Peyer's patch (tissue), 4 donors: ENCODE measurements around the gene FOXK1. TPM values are rescaled to one million over a fixed set of nuclear protein-coding genes. Genes with fewer than 3 reads are reported as not detected.
"Not testable (repeated sequence)": the region's sequence is repeated elsewhere in the genome, so short reads cannot be mapped to it uniquely, and the experiment has no call there.

Experiments
- DNase-seq, 3 donors: peaks; one replicate each; pipeline ENCODE4 v3.0.0-alpha.2; 2017 to 2019
- H3K27ac ChIP-seq, 4 donors: fragments of 200-600 bp; sonication (generic); one replicate each; pipeline ENCODE4 v1.5.1; 2016 to 2019
- H3K27me3 ChIP-seq, 2 donors: fragments of 200-600 bp; sonication (generic); one replicate each; pipeline ENCODE4 v1.5.1; 2019
- H3K36me3 ChIP-seq, 3 donors: fragments of 200-600 bp; sonication (generic); one replicate each; pipeline ENCODE4 v1.5.1; 2016 to 2019
- H3K4me1 ChIP-seq, 4 donors: fragments of 200-600 bp; sonication (generic); one replicate each; pipeline ENCODE4 v1.5.1; 2016 to 2019
- H3K4me3 ChIP-seq, 4 donors: fragments of 200-600 bp; sonication (generic); 1 replicate in 3 of 4; 2 replicates in 1 of 4; pipeline ENCODE4 v1.5.1; 2016 to 2019; ENCODE audit warnings: mild to moderate bottlenecking in 1 of 4
- H3K9me3 ChIP-seq, 4 donors: fragments of 200-600 bp; sonication (generic); one replicate each; pipeline ENCODE4 v1.5.1; 2016 to 2019; ENCODE audit warnings: mild to moderate bottlenecking in 1 of 4
- POLR2A ChIP-seq, 2 donors: fragments of 450-650 bp; IDR thresholded peaks; one replicate each; pipeline ENCODE4 v1.5.1; 2017; ENCODE audit warnings: antibody characterized with exemption in 2 of 2, mild to moderate bottlenecking in 2 of 2, moderate library complexity in 2 of 2
- total RNA-seq, 4 donors: library from RNA; depleted of rRNA; stranded (reverse); fragments of >200 nt; gene quantifications; one replicate each; pipeline ENCODE4 v1.1.0, GENCODE V29; 2016
- TF ChIP-seq, protein P1 (sequence below), 6 experiments: fragments of 450-650 bp in 4 of 6; fragments of 200-600 bp in 2 of 6; sonication (generic) in 1 of 6; IDR thresholded peaks; one replicate each; pipeline ENCODE4 v1.5.1; 2017 to 2019; ENCODE audit warnings: antibody characterized with exemption in 6 of 6, mild to moderate bottlenecking in 3 of 6, moderate library complexity in 1 of 6

FOXK1 gene
- total RNA-seq, 4 donors from 2014 or later: 14.9 to 47.0 (median 36.1) TPM

DNA sequence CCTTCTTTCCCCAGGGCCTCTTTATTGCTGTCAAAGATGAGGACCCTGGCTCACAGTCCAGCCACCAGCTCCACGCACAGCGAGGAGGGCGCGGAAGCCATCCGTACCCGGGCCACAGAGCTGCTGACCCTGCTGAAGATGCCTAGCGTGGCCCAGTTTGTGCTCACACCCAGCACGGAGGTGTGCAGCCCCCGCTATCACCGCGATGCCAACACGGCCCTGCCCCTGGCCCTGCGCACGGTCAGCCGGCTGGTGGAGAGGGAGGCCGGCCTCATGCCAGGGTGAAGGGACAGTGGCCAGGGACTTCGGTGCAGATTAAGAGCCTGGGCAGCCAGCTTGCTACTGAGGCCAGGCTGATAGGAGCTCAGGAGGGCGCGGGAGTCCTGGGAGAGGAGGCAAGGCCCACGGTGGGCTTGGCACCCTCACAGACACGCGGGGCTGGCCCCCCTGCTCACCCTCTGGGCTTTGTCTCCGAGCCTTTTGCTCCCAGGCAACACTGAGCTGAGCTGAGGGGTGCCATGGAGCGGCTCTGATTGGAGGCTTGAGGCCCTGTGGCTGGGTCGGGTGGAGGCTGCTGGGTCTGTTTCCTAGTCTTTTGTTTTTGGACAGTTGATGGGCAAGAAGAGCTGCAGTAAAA, 109.1 kb downstream of the FOXK1 start:
- Histone ChIP-seq H3K9me3 (no peaks in the 10 kb centered on the region), H3K4me1 (peaks cover 0 to 8% (median 3%) of the 10 kb centered on the region in 4 donors), H3K36me3 (peaks cover 0 to 53% (median 0%) of the 10 kb centered on the region in 3 donors), H3K27ac (no peak overlapping the region), H3K27me3 (no peaks in the 10 kb centered on the region), H3K4me3 (no peak overlapping the region)
- DNase-seq: peak in 1 of 3 donors; percentile 46
- no peak for TF ChIP-seq POLR2A (IDR thresholded peaks at IDR 0.05)
- TF ChIP-seq, protein P1, sequence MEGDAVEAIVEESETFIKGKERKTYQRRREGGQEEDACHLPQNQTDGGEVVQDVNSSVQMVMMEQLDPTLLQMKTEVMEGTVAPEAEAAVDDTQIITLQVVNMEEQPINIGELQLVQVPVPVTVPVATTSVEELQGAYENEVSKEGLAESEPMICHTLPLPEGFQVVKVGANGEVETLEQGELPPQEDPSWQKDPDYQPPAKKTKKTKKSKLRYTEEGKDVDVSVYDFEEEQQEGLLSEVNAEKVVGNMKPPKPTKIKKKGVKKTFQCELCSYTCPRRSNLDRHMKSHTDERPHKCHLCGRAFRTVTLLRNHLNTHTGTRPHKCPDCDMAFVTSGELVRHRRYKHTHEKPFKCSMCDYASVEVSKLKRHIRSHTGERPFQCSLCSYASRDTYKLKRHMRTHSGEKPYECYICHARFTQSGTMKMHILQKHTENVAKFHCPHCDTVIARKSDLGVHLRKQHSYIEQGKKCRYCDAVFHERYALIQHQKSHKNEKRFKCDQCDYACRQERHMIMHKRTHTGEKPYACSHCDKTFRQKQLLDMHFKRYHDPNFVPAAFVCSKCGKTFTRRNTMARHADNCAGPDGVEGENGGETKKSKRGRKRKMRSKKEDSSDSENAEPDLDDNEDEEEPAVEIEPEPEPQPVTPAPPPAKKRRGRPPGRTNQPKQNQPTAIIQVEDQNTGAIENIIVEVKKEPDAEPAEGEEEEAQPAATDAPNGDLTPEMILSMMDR (IDR thresholded peaks at IDR 0.05): no peak

DNA sequence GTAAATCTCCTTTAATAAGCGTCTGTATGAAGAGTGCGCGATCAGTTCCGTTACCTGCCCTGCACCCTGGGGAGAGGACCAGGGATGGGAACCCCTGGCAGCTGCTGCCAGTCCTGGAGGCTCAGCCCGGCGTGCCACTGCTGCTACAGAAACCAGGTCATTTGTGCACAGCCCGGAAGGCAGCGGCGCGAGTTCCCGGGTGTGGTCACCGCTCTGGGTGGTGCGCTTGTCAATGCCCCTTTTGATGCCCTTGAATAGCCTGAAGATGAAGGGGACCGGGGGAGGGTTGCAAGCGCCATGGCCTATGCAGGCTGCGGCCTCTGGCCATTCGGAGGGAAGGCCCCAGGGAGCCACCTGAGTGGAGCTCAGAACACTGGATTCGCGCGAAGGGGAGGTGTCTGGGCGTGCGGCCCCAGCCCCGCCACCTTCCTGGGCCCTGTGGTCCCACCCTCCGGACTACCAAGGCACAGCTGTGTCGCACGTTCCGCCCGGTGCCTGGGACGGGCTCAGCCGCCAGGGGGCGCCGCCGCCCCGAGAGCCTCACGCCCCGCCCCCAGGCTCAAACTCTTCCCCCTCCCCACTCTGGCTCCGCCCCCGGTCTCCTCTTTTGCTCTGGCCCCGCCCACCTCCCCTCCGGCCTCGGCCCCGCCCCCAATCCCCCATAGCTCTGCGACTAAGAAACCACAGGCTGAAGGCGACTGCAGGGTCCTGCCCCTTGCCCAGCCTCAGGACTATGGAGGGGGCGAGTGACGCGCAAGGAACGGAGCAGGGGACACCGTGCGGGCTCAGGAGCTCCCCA, 109.8 kb downstream of the FOXK1 start:
- H3K9me3 ChIP-seq: no peaks in the 10 kb centered on the region
- TF ChIP-seq, protein P1 (IDR thresholded peaks at IDR 0.05): peak; percentile 7 to 76 (median 56)
- TF ChIP-seq POLR2A (IDR thresholded peaks at IDR 0.05): no peak
- peaks cover 0 to 46% (median 0%) of the 10 kb centered on the region in 3 donors for H3K36me3 ChIP-seq
- peaks cover 0 to 8% (median 3%) of the 10 kb centered on the region in 4 donors for H3K4me1 ChIP-seq
- peak overlapping the region in 3 of 4 donors; percentile 3 to 66 (median 24) for H3K27ac ChIP-seq
- DNase-seq: peak; percentile 76 to 83 (median 78)
- H3K4me3 ChIP-seq: peak overlapping the region; percentile 27 to 48 (median 38)
- no peaks in the 10 kb centered on the region for H3K27me3 ChIP-seq

DNA sequence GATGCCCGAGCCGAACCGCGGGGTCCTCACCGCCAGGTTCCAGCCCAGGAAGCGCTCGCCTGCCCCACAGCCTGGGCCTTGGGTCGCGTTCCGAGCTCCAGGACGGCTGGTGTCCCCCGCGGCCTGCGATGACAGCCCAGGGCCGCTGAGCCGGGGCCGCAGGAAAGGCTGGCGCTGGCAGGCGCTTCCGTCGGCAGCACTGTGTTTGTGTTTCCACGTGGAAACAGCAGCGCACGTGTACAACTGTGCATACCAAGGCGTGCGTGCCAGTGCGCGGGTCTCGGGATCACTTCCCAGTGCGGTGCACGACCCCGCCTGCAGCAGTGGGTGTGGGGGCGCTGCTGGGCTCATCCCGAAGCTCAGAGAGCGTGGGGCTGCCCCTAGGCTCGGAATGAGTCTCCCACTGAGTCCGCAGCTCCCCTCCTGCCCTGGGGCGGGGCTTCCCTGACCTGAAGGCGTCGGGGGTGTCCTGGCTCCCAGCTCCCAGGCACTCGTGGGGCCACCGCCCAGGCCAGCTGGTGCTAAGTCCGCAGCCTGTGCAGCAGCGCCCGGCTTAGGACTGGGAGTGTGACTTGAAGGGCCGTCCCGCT, 110.5 kb downstream of the FOXK1 start:
- TF ChIP-seq POLR2A (IDR thresholded peaks at IDR 0.05): no peak
- TF ChIP-seq, protein P1 (IDR thresholded peaks at IDR 0.05): no peak
- Histone ChIP-seq H3K4me1 (peaks cover 0 to 8% (median 3%) of the 10 kb centered on the region in 4 donors), H3K36me3 (peaks cover 0 to 39% (median 0%) of the 10 kb centered on the region in 3 donors), H3K9me3 (no peaks in the 10 kb centered on the region), H3K27ac (peak overlapping the region in 3 of 4 donors; percentile 3 to 66 (median 24)), H3K4me3 (peak overlapping the region; percentile 27 to 48 (median 38)), H3K27me3 (no peaks in the 10 kb centered on the region)
- peak in 1 of 3 donors; percentile 72 for DNase-seq

DNA sequence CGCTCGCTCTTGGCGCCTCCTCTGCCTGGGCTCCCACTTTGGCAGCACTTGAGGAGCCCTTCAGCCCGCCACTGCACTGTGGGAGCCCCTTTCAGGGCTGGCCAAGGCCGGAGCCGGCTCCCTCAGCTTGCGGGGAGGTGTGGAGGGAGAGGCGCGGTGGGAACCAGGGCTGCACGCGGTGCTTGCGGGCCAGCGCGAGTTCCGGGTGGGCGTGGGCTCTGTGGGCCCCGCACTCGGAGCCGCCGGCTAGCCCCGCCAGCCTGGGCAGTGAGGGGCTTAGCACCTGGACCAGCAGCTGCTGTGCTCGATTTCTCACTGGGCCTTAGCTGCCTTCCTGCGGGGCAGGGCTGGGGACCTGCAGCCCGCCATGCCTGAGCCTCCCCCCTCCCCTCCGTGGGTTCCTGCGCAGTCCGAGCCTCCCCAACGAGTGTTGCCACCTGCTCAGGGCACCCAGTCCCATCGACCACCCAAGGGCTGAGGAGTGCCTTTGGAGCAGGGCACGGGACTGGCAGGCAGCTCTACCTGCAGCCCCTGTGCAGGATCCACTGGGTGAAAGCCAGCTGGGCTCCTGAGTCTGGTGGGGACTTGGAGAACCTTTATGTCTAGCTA, 111.4 kb downstream of the FOXK1 start:
- not testable (repeated sequence) for H3K27me3 ChIP-seq, H3K4me3 ChIP-seq, H3K27ac ChIP-seq, H3K4me1 ChIP-seq, H3K9me3 ChIP-seq, DNase-seq
- peaks cover 0 to 30% (median 0%) of the 10 kb centered on the region in 3 donors for H3K36me3 ChIP-seq

GRCh38 chr7:4794171-4794570, 112.1 kb downstream of the FOXK1 start:
- H3K4me3 ChIP-seq, H3K4me1 ChIP-seq, H3K27me3 ChIP-seq, DNase-seq, H3K27ac ChIP-seq, H3K9me3 ChIP-seq: not testable (repeated sequence)
- peaks cover 0 to 24% (median 0%) of the 10 kb centered on the region in 3 donors for H3K36me3 ChIP-seq

GRCh38 chr7:4794591-4795350, 112.7 kb downstream of the FOXK1 start:
- Histone ChIP-seq H3K27ac (no peak overlapping the region), H3K27me3 (no peaks in the 10 kb centered on the region), H3K9me3 (no peaks in the 10 kb centered on the region), H3K36me3 (peaks cover 0 to 18% (median 0%) of the 10 kb centered on the region in 3 donors), H3K4me3 (no peak overlapping the region), H3K4me1 (peaks cover 0 to 8% (median 3%) of the 10 kb centered on the region in 4 donors)
- no peak for DNase-seq
- TF ChIP-seq POLR2A (IDR thresholded peaks at IDR 0.05): no peak
- TF ChIP-seq, protein P1 (IDR thresholded peaks at IDR 0.05): no peak
